SU-DHL-6 (cell line): ENCODE results near the gene APEX1.

Experiments
- H2AFZ ChIP-seq: fragments of 200-600 bp; sonication (generic); 2 replicates; pipeline ENCODE4 v1.6.1; 2014; ENCODE audit warnings: low read depth, mild to moderate bottlenecking, moderate library complexity, mixed read lengths, antibody characterized with exemption, low read length; ENCODE audit not compliant: severe bottlenecking
- H3F3A ChIP-seq: fragments of 200-600 bp; shearing (Covaris generic); 2 replicates; pipeline ENCODE4 v1.6.0; 2016; ENCODE audit warnings: antibody characterized with exemption, mild to moderate bottlenecking; ENCODE audit not compliant: insufficient read depth
- H3K27ac ChIP-seq: fragments of 200-600 bp; sonication (generic); 2 replicates; pipeline ENCODE4 v1.5.1; 2016; ENCODE audit warnings: low read depth, mild to moderate bottlenecking, low read length, moderate library complexity, mixed read lengths
- H3K27me3 ChIP-seq: fragments of 200-600 bp; sonication (generic), shearing (Covaris generic); 2 replicates; pipeline ENCODE4 v1.6.0; 2014; ENCODE audit warnings: mild to moderate bottlenecking, low read length
- H3K36me3 ChIP-seq: fragments of 200-600 bp; sonication (generic); 2 replicates; pipeline ENCODE4 v1.6.1; 2014; ENCODE audit warnings: mild to moderate bottlenecking, low read length, mixed read lengths
- H3K4me2 ChIP-seq: fragments of 300-600, 200-600 bp; shearing (Covaris generic), sonication (generic); 2 replicates; pipeline ENCODE4 v1.6.0; 2014; ENCODE audit warnings: low read length, low read depth, mild to moderate bottlenecking; ENCODE audit not compliant: poor library complexity, severe bottlenecking
- H3K4me3 ChIP-seq: fragments of 200-600 bp; sonication (generic); 2 replicates; pipeline ENCODE4 v1.5.1; 2014; ENCODE audit warnings: antibody characterized with exemption, low read length, mild to moderate bottlenecking, mixed read lengths; ENCODE audit not compliant: insufficient read depth, poor library complexity, severe bottlenecking
- H3K79me2 ChIP-seq: fragments of 200-600 bp; sonication (generic); 2 replicates; pipeline ENCODE4 v1.6.1; 2014; ENCODE audit warnings: mild to moderate bottlenecking, low read length, moderate library complexity; ENCODE audit not compliant: insufficient read depth
- H3K9ac ChIP-seq: fragments of 200-600 bp; sonication (generic); 2 replicates; pipeline ENCODE4 v1.7.0; 2014; ENCODE audit warnings: mild to moderate bottlenecking, low read length
- H3K9me2 ChIP-seq: fragments of 200-600 bp; sonication (generic); replicated peaks from 2 replicates; pipeline ENCODE4 v1.6.1; 2014; ENCODE audit warnings: low read length; ENCODE audit not compliant: insufficient read depth
- H3K9me3 ChIP-seq: fragments of 200-600 bp; sonication (generic); 2 replicates; pipeline ENCODE4 v1.6.1; 2014; ENCODE audit warnings: low read length, mixed read lengths; ENCODE audit not compliant: insufficient read depth
- H4K20me1 ChIP-seq: fragments of 200-600 bp; sonication (generic); 2 replicates; pipeline ENCODE4 v1.6.1; 2014; ENCODE audit warnings: low read depth, mild to moderate bottlenecking, antibody characterized with exemption, low read length, moderate library complexity, mixed read lengths
- CTCF ChIP-seq: fragments of 200-600 bp; sonication (generic); IDR thresholded peaks from one replicate; pipeline ENCODE4 v1.5.1; 2017; ENCODE audit warnings: antibody characterized with exemption, mild to moderate bottlenecking, low read length, moderate library complexity; ENCODE audit not compliant: insufficient read depth, poor library complexity, severe bottlenecking
- EZH2phosphoT487 ChIP-seq: fragments of 200-600 bp; sonication (generic), shearing (Covaris generic); conservative IDR thresholded peaks from 2 replicates; pipeline ENCODE4 v1.6.1; 2018; ENCODE audit warnings: mild to moderate bottlenecking, antibody characterized with exemption, low read length, moderate library complexity, mixed read lengths

Gene APEX1

GRCh38 chr14:20470603-20470901, 15.5 kb downstream of the APEX1 start:
- peaks cover 40% of the 10 kb centered on the region for H3K79me2 ChIP-seq

GRCh38 chr14:20472536-20473169, 17.6 kb downstream of the APEX1 start:
- Histone ChIP-seq H3K4me3 (no peak overlapping the region), H3K9me2 (no peaks in the 10 kb centered on the region), H3K27me3 (no peaks in the 10 kb centered on the region), H3K4me2 (no peak overlapping the region), H3K27ac (no peak overlapping the region), H3K79me2 (peaks cover 40% of the 10 kb centered on the region), H3K9ac (no peak overlapping the region), H3K36me3 (peaks cover 20% of the 10 kb centered on the region; the same call in 1 of the 2 replicates), H3K9me3 (no peaks in the 10 kb centered on the region), H4K20me1 (no peaks in the 10 kb centered on the region; the same call in 1 of the 2 replicates), H2AFZ (no peak overlapping the region), H3F3A (no peaks in the 10 kb centered on the region; the same call in 1 of the 2 replicates)
- TF ChIP-seq EZH2phosphoT487 = no peak
- no peak for TF ChIP-seq CTCF

More at GRCh38 chr14:20470603-20470901, 15.5 kb downstream of the APEX1 start:
- H3K4me2 ChIP-seq = peak overlapping the region; percentile 98
- no peaks in the 10 kb centered on the region; the same call in 1 of the 2 replicates for H4K20me1 ChIP-seq
- H3K27me3 ChIP-seq = no peaks in the 10 kb centered on the region
- no peaks in the 10 kb centered on the region; the same call in 1 of the 2 replicates for H3F3A ChIP-seq
- H3K4me3 ChIP-seq = peak overlapping the region; percentile 56
- peak overlapping the region; percentile 89 for H3K9ac ChIP-seq
- H3K9me2 ChIP-seq = no peaks in the 10 kb centered on the region
- peak overlapping the region; percentile 73 for H2AFZ ChIP-seq
- peaks cover 16% of the 10 kb centered on the region; the same call in 1 of the 2 replicates for H3K36me3 ChIP-seq
- H3K9me3 ChIP-seq = no peaks in the 10 kb centered on the region
- no peak for TF ChIP-seq EZH2phosphoT487
- H3K27ac ChIP-seq = peak overlapping the region; percentile 54

DNA sequence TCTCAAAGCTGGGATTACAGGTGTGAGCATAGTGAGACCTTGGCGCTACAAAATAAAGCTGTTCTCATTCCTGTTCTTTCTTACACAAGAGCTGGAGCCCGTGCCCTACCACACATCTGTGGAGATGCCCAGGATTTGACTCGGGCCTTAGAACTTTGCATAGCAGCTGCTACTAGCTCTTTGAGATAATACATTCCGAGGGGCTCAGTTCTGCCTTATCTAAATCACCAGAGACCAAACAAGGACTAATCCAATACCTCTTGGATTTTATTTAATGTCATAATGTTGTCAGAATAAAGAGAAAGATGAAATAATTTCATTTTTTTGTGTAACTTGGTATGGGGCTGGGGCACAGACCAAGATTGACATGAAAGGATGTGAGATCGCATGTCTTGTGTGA, 21.8 kb downstream of the APEX1 start:
- no peak overlapping the region for H3K4me3 ChIP-seq
- H3K79me2 ChIP-seq = peaks cover 15% of the 10 kb centered on the region
- H3K9ac ChIP-seq = no peak overlapping the region
- no peaks in the 10 kb centered on the region for H3K27me3 ChIP-seq
- H3K36me3 ChIP-seq = peaks cover 31% of the 10 kb centered on the region; the same call in 1 of the 2 replicates
- TF ChIP-seq CTCF (no peak), EZH2phosphoT487 (no peak)
- no peaks in the 10 kb centered on the region for H3K9me3 ChIP-seq
- no peak overlapping the region for H3K27ac ChIP-seq
- H3F3A ChIP-seq = no peaks in the 10 kb centered on the region; the same call in 1 of the 2 replicates
- no peak overlapping the region for H2AFZ ChIP-seq
- H3K4me2 ChIP-seq = no peak overlapping the region
- no peaks in the 10 kb centered on the region for H3K9me2 ChIP-seq
- H4K20me1 ChIP-seq = no peaks in the 10 kb centered on the region

GRCh38 chr14:20477211-20477876, 22.3 kb downstream of the APEX1 start:
- Histone ChIP-seq H3K9ac (no peak overlapping the region), H3F3A (no peaks in the 10 kb centered on the region; the same call in 1 of the 2 replicates), H3K9me3 (no peaks in the 10 kb centered on the region), H3K36me3 (peaks cover 31% of the 10 kb centered on the region; the same call in 1 of the 2 replicates), H3K4me2 (no peak overlapping the region), H3K79me2 (peaks cover 9% of the 10 kb centered on the region), H2AFZ (no peak overlapping the region), H3K9me2 (no peaks in the 10 kb centered on the region), H3K27me3 (no peaks in the 10 kb centered on the region), H3K27ac (no peak overlapping the region), H4K20me1 (no peaks in the 10 kb centered on the region), H3K4me3 (no peak overlapping the region)
- TF ChIP-seq CTCF (no peak), EZH2phosphoT487 (no peak)
